Measurements from ENCODE around the gene SH3BP4. TPM values are rescaled to one million over a fixed set of nuclear protein-coding genes. Genes with fewer than 3 reads are reported as not detected.
A peak's percentile ranks its signal among the peaks of the same experiment; 100 is the strongest.

Gene SH3BP4
- total RNA-seq, 1 experiment from 2014 or later = not detected

DNA sequence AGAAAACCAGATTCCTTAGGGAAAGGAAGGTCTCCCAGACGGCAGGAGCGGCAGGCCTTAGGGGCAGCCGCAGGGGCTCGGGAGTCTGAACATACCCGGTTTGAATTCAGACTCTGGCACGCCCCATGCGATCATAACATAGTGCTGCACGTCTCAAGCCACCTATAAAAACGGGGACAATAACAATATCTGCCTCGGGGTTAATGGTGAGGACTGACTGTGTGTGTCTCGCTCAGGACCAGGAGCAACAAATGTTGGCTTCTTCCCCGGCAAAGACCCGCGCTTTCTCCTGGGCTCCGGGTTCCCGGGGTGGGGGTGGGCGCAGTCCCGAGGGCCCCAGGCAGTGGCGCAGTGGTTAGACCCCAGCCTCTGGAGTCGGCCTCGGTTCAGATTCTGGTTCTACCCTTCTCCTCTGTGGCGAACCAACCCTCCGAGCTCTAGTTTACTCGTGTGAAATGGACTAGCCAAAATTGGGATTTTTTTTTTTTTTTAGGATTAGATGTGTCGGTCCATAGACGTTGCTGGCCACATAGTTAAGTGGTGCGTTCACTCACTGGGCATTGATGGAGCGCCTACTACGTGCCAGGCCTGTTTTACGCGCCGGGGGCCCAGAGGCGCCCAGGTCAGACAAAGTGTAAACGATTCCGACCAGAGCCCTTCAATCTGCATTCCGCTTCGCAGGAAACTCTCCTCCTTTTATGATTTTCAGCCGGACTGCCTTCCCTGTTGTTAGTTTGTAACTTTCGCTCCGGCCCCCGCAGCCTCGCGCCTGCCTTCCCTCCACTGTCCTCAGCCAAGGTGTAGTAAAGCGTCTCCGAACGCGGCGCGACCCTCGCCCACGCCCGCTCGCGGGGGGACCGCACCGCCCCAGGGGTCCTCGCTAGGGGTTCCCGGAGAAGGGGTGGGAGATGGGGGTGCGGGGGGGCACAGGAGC, 820 bp upstream of the SH3BP4 start:
- no peaks in the 10 kb centered on the region for H3K9me3 ChIP-seq (ENCODE audit: low read length)
- no peaks in the 10 kb centered on the region for H3K36me3 ChIP-seq (ENCODE audit: insufficient read depth, low read length)
- H2AFZ ChIP-seq (ENCODE audit: low read length) = no peak overlapping the region
- H3K4me3 ChIP-seq (ENCODE audit: low read length) = no peak overlapping the region
- H3K27ac ChIP-seq (ENCODE audit: low read length) = no peak overlapping the region
- no peak overlapping the region for H3K9ac ChIP-seq (ENCODE audit: low read length)
- no peaks in the 10 kb centered on the region for H4K20me1 ChIP-seq (ENCODE audit: insufficient read depth, low read depth, low read length)
- H3K27me3 ChIP-seq (ENCODE audit: low read length) = no peaks in the 10 kb centered on the region
- H3K9me2 ChIP-seq (replicated peaks; ENCODE audit: insufficient read depth, low read length) = no peaks in the 10 kb centered on the region
- no peak for DNase-seq
- no peaks in the 10 kb centered on the region for H3K79me2 ChIP-seq (ENCODE audit: low read length)
- H3K4me1 ChIP-seq (ENCODE audit: low read length) = no peaks in the 10 kb centered on the region
- H3K4me2 ChIP-seq (ENCODE audit: low read depth, low read length, poor library complexity, severe bottlenecking) = no peak overlapping the region

DNA sequence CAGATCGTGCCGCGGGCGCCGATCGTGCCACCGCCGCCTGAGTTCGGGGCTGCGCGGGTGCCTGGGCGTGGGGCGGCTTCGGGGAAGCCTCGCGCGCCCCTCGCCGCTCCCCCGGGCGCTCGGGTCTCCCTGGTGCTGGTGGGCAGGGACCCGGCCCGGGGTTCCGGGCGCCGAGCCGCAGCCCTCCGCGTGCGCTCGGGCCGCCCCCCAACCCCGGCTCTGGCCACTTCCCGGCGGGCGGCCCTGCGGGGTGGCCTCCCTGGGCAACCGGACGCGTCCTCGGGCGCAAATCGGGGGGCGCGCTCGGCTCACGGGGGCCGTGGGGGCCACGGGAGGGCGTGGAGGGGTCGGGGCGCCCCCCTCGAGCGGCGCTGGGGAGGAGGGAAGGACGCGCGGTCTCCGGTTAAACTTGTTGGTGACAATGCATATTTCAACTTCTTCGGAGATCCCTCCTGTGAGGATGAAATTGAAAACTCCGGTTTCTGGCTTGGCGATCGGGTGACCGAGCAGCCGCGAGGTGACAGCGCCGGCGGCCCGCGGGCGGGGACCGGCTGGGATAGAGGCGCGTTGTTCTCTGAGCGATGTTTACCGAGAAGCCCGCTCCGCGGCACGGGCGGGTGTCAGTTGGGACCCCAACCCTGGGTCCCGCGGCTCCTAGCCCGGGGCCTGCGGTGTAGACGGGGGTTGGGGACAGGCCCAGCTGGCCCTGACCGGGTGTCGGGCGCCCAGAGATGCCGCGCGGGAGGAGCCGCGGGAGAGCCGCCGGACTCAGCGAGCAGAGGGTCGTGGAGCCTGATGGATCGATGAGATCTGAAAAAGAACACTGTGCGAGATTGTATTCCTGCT, 676 bp downstream of the SH3BP4 start:
- Histone ChIP-seq H3K36me3 (ENCODE audit: insufficient read depth, low read length) (no peaks in the 10 kb centered on the region), H4K20me1 (ENCODE audit: insufficient read depth, low read depth, low read length) (no peaks in the 10 kb centered on the region), H3K4me1 (ENCODE audit: low read length) (no peaks in the 10 kb centered on the region), H3K9me3 (ENCODE audit: low read length) (no peaks in the 10 kb centered on the region), H3K4me3 (ENCODE audit: low read length) (no peak overlapping the region), H3K9ac (ENCODE audit: low read length) (no peak overlapping the region), H2AFZ (ENCODE audit: low read length) (no peak overlapping the region), H3K27me3 (ENCODE audit: low read length) (no peaks in the 10 kb centered on the region), H3K27ac (ENCODE audit: low read length) (no peak overlapping the region), H3K79me2 (ENCODE audit: low read length) (no peaks in the 10 kb centered on the region), H3K4me2 (ENCODE audit: low read depth, low read length, poor library complexity, severe bottlenecking) (no peak overlapping the region), H3K9me2 (replicated peaks; ENCODE audit: insufficient read depth, low read length) (no peaks in the 10 kb centered on the region)
- DNase-seq = no peak

DNA sequence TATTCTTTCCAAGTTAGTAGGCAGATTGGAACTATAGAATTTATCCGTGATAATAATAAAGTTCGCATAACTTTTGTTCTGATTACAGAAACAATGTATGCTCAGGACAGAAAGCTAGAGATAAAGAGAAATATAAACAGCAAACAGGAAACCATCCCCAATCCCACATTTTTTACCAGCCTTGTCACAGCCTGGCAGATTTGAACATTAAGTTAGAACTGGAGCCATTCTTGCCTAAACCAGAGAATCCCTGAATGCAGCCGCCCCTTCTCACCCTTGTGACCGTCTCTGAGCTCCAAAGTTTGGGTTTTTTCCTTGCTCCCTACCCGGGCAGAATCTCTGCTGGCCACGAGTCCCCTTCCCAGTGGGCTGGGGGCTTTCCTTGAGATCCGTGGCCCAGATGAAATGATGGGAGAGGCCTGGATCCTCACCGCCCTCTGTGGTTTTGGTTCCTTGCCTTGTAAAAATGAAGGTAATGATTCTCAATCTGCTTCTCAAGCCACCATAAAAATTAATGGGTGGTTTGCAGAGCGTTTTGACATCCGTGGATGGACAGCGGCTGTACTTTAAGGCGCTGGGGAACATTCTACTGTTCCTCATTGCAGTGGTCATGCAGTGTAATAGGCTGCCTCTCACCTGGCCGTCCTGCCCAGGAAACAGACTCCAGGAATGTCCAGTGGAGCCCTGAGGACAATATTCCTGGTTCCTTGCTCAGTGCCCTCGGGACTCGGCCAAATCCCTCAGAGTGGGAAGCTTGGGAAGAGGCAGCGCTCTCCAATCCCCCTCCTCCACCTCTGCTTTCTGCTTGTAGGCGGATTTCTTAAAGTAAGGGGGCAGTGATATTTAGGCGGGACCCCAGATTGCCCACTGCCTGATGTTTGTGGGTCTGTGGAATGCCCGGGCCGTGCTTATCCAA, 1.6 kb downstream of the SH3BP4 start:
- Histone ChIP-seq H3K9me3 (ENCODE audit: low read length) (no peaks in the 10 kb centered on the region), H3K4me2 (ENCODE audit: low read depth, low read length, poor library complexity, severe bottlenecking) (no peak overlapping the region), H3K27me3 (ENCODE audit: low read length) (no peaks in the 10 kb centered on the region), H3K36me3 (ENCODE audit: insufficient read depth, low read length) (no peaks in the 10 kb centered on the region), H3K9ac (ENCODE audit: low read length) (no peak overlapping the region), H3K4me3 (ENCODE audit: low read length) (no peak overlapping the region), H2AFZ (ENCODE audit: low read length) (no peak overlapping the region), H3K4me1 (ENCODE audit: low read length) (no peaks in the 10 kb centered on the region), H4K20me1 (ENCODE audit: insufficient read depth, low read depth, low read length) (no peaks in the 10 kb centered on the region), H3K27ac (ENCODE audit: low read length) (no peak overlapping the region), H3K79me2 (ENCODE audit: low read length) (no peaks in the 10 kb centered on the region), H3K9me2 (replicated peaks; ENCODE audit: insufficient read depth, low read length) (no peaks in the 10 kb centered on the region)
- DNase-seq = peak; percentile 24

DNA sequence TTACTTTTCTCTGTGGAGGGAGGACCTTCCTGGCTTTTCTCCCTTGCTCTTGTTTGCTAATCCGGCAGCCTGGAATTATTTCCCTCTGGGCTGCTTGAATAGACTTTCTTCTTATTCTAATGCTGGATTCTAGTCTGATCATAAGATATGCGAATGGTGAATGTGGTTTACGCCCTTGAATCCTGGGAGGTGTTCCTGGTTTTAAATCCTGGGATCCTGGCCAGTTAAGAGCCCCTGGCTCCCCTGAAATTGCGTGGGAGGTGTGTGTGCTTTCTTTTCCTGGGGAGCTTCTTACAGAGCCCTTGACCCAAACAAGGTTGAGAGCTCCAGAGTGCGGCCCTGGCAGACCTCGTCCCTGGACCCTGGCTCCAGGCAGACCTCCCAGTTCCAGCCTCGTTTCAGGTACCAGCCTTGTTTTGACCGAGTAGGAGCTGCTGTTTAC, 2.8 kb downstream of the SH3BP4 start:
- Histone ChIP-seq H3K4me3 (ENCODE audit: low read length) (no peak overlapping the region), H3K4me1 (ENCODE audit: low read length) (no peaks in the 10 kb centered on the region), H3K9me3 (ENCODE audit: low read length) (no peaks in the 10 kb centered on the region), H3K27ac (ENCODE audit: low read length) (no peak overlapping the region), H3K27me3 (ENCODE audit: low read length) (no peaks in the 10 kb centered on the region), H3K79me2 (ENCODE audit: low read length) (no peaks in the 10 kb centered on the region), H3K9ac (ENCODE audit: low read length) (no peak overlapping the region), H3K4me2 (ENCODE audit: low read depth, low read length, poor library complexity, severe bottlenecking) (no peak overlapping the region), H4K20me1 (ENCODE audit: insufficient read depth, low read depth, low read length) (no peaks in the 10 kb centered on the region), H3K9me2 (replicated peaks; ENCODE audit: insufficient read depth, low read length) (no peaks in the 10 kb centered on the region), H2AFZ (ENCODE audit: low read length) (no peak overlapping the region), H3K36me3 (ENCODE audit: insufficient read depth, low read length) (no peaks in the 10 kb centered on the region)
- peak; percentile 32 for DNase-seq

DNA sequence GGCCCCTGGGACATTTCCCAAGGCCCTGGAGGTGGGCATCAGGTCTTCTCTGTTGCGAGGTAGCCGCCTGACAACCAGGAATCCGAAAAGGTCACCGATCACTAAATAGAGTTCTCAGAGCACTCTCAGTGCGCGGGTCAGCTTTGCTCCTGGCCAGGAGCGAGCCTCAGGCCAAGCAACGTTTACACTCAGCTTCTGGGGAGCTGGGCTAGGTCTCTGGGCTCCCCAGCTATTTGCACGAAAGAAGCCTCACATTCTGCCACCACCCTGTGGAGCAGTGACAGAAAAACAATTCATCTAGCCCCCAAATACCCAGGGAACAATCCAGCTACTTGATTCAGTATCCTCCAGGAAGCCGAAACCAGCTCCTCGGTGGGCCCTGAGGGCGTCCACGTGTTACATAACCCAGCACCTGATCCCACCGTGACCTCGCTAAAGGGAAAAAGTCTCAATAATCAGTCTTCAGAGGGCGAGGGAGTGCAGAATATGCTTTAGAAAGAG, 3.3 kb downstream of the SH3BP4 start:
- H3K36me3 ChIP-seq (ENCODE audit: insufficient read depth, low read length) = no peaks in the 10 kb centered on the region
- no peaks in the 10 kb centered on the region for H3K9me3 ChIP-seq (ENCODE audit: low read length)
- no peak overlapping the region for H2AFZ ChIP-seq (ENCODE audit: low read length)
- no peaks in the 10 kb centered on the region for H3K27me3 ChIP-seq (ENCODE audit: low read length)
- H3K9ac ChIP-seq (ENCODE audit: low read length) = no peak overlapping the region
- H3K4me2 ChIP-seq (ENCODE audit: low read depth, low read length, poor library complexity, severe bottlenecking) = no peak overlapping the region
- no peak overlapping the region for H3K4me3 ChIP-seq (ENCODE audit: low read length)
- H3K4me1 ChIP-seq (ENCODE audit: low read length) = no peaks in the 10 kb centered on the region
- no peaks in the 10 kb centered on the region for H3K79me2 ChIP-seq (ENCODE audit: low read length)
- H4K20me1 ChIP-seq (ENCODE audit: insufficient read depth, low read depth, low read length) = no peaks in the 10 kb centered on the region
- H3K27ac ChIP-seq (ENCODE audit: low read length) = no peak overlapping the region
- no peaks in the 10 kb centered on the region for H3K9me2 ChIP-seq (replicated peaks; ENCODE audit: insufficient read depth, low read length)
- DNase-seq = peak; percentile 22

DNA sequence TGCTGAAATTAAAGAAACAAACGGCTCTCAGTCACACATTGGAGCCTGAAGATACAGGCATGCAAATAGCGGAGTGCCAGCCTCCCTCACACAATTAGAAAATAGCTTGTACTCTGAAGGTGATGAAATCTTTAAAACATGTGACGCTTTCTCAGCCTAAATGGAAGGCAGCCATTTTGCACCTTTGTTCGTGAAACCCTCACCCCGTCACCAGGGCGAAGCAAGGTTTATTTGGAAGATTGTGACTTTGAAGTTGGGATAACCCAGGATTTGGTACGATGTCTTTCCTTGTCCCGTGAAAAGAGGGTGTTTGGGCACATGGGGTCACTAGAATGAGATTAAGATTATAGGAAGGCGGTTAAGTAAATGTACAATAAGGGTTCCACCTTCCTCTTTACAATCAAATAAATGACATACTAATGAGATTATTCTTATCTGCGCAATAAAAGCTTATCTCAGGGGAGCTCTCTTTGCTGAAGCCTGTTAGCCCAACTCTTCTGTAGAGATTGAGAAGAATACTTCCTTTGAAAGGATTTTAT, 4.2 kb downstream of the SH3BP4 start:
- no peaks in the 10 kb centered on the region for H4K20me1 ChIP-seq (ENCODE audit: insufficient read depth, low read depth, low read length)
- no peak overlapping the region for H3K9ac ChIP-seq (ENCODE audit: low read length)
- no peaks in the 10 kb centered on the region for H3K9me3 ChIP-seq (ENCODE audit: low read length)
- no peaks in the 10 kb centered on the region for H3K36me3 ChIP-seq (ENCODE audit: insufficient read depth, low read length)
- H3K27me3 ChIP-seq (ENCODE audit: low read length) = no peaks in the 10 kb centered on the region
- no peaks in the 10 kb centered on the region for H3K4me1 ChIP-seq (ENCODE audit: low read length)
- no peak overlapping the region for H3K4me3 ChIP-seq (ENCODE audit: low read length)
- no peak overlapping the region for H3K4me2 ChIP-seq (ENCODE audit: low read depth, low read length, poor library complexity, severe bottlenecking)
- no peak overlapping the region for H2AFZ ChIP-seq (ENCODE audit: low read length)
- no peaks in the 10 kb centered on the region for H3K79me2 ChIP-seq (ENCODE audit: low read length)
- no peak for DNase-seq
- H3K27ac ChIP-seq (ENCODE audit: low read length) = no peak overlapping the region
- no peaks in the 10 kb centered on the region for H3K9me2 ChIP-seq (replicated peaks; ENCODE audit: insufficient read depth, low read length)

DNA sequence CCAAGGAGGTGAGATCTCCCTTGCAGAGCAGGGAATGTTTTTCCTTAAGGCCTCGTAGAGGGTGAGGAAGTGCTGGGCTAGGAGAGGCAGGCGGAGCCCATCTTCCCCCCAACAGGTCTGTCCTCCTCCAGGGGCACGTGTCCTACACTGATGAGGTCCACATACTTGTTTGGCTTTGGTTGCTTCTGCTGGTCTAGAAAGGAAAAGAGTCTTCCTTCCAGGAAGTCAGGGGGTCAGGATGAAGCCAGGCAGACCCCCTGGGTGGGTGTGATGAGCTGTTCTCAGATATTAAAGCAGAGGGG, 6.0 kb downstream of the SH3BP4 start:
- H3K9me3 ChIP-seq (ENCODE audit: low read length) = no peaks in the 10 kb centered on the region
- no peaks in the 10 kb centered on the region for H3K36me3 ChIP-seq (ENCODE audit: insufficient read depth, low read length)
- H3K9me2 ChIP-seq (replicated peaks; ENCODE audit: insufficient read depth, low read length) = no peaks in the 10 kb centered on the region
- DNase-seq = no peak
- no peaks in the 10 kb centered on the region for H3K4me1 ChIP-seq (ENCODE audit: low read length)
- no peak overlapping the region for H3K4me2 ChIP-seq (ENCODE audit: low read depth, low read length, poor library complexity, severe bottlenecking)
- no peaks in the 10 kb centered on the region for H3K79me2 ChIP-seq (ENCODE audit: low read length)
- H3K27ac ChIP-seq (ENCODE audit: low read length) = no peak overlapping the region
- H3K9ac ChIP-seq (ENCODE audit: low read length) = no peak overlapping the region
- H4K20me1 ChIP-seq (ENCODE audit: insufficient read depth, low read depth, low read length) = no peaks in the 10 kb centered on the region
- no peaks in the 10 kb centered on the region for H3K27me3 ChIP-seq (ENCODE audit: low read length)
- no peak overlapping the region for H3K4me3 ChIP-seq (ENCODE audit: low read length)
- no peak overlapping the region for H2AFZ ChIP-seq (ENCODE audit: low read length)

All from Karpas-422 (cell line).